Natural killer cell (primary cell): ENCODE data around the gene NOD1. TPM values are rescaled to one million over a fixed set of nuclear protein-coding genes. Genes with fewer than 3 reads are reported as not detected.

Source experiments
- ATAC-seq, 3 donors: fragments of 150-1000 bp in 2 of 3; fragments of 200-7000 bp in 1 of 3; cut with Tn5 transposase; 1 replicate in 1 of 3; 2 replicates in 2 of 3; pipeline ENCODE4 v1.10.0; 2021; ENCODE audit warnings: mild to moderate bottlenecking in 2 of 3, moderate library complexity in 2 of 3
- DNase-seq, 2 donors: peaks; one replicate each; pipeline versions ENCODE4 v3.0.0 to v3.0.0-alpha.2; 2013 to 2021; ENCODE audit warnings: mixed read lengths in 1 of 2
- H3K27ac ChIP-seq: one replicate; pipeline ENCODE4 v1.5.1; 2013; ENCODE audit warnings: mild to moderate bottlenecking, low read length
- H3K27me3 ChIP-seq: one replicate; pipeline ENCODE4 v1.6.1; 2013; ENCODE audit warnings: low read length; ENCODE audit not compliant: control insufficient read depth, insufficient read depth
- H3K36me3 ChIP-seq: one replicate; pipeline ENCODE4 v1.6.1; 2013; ENCODE audit warnings: low read length; ENCODE audit not compliant: control insufficient read depth, insufficient read depth
- H3K4me1 ChIP-seq: one replicate; pipeline ENCODE4 v1.6.1; 2013; ENCODE audit warnings: low read length; ENCODE audit not compliant: control insufficient read depth, insufficient read depth
- H3K4me3 ChIP-seq: one replicate; pipeline ENCODE4 v1.5.1; 2013; ENCODE audit warnings: low read length
- H3K9me3 ChIP-seq: one replicate; pipeline ENCODE4 v1.6.1; 2013; ENCODE audit warnings: low read length; ENCODE audit not compliant: control insufficient read depth, insufficient read depth
- H3K27ac Mint-ChIP-seq, 2 donors: one replicate each; pipeline ENCODE4 v1.8.0; 2022; ENCODE audit warnings: mild to moderate bottlenecking in 2 of 2, mixed read lengths in 2 of 2, moderate library complexity in 1 of 2
- H3K27me3 Mint-ChIP-seq, 2 donors: one replicate each; pipeline ENCODE4 v1.8.0; 2022; ENCODE audit warnings: low read depth in 2 of 2, mixed read lengths in 2 of 2
- H3K36me3 Mint-ChIP-seq: one replicate; pipeline ENCODE4 v1.8.0; 2022; ENCODE audit warnings: mixed read lengths
- H3K4me1 Mint-ChIP-seq, 2 donors: one replicate each; pipeline ENCODE4 v1.8.0; 2022; ENCODE audit warnings: mixed read lengths in 2 of 2
- H3K4me3 Mint-ChIP-seq: one replicate; pipeline ENCODE4 v1.8.0; 2022; ENCODE audit warnings: mild to moderate bottlenecking, moderate library complexity, mixed read lengths
- H3K9me3 Mint-ChIP-seq, 2 donors: one replicate each; pipeline ENCODE4 v1.8.0; 2022; ENCODE audit warnings: mixed read lengths in 2 of 2
- CTCF ChIP-seq: fragments of 200-600 bp; IDR thresholded peaks from one replicate; pipeline ENCODE4 v1.8.0; 2022; ENCODE audit warnings: antibody characterized with exemption
- WGBS: methylation state at CpG from one replicate; pipeline ENCODE4 v1.1.7; 2013; ENCODE audit warnings: missing lambda C conversion rate; ENCODE audit not compliant: insufficient coverage; 5-methylcytosine and 5-hydroxymethylcytosine counted together
- intact Hi-C: fragments of 100-400 bp; cut with micrococcal nuclease; formaldehyde crosslinking; loops from one replicate; pipeline ENCODE4 v1.14.2; 2022
- total RNA-seq, 4 donors: library from RNA; stranded (reverse); fragments of 120-200 nt in 1 of 4; gene quantifications; one replicate each; pipeline versions ENCODE4 v1.2.3 to v1.2.4, GENCODE V29; 2013 to 2022

NOD1 gene
- total RNA-seq, 3 donors from 2014 or later (not counting 1 experiment from before 2014, with no cell fraction given): 28.2 to 32.4 (median 31.2) TPM

- Mint-ChIP-seq H3K9me3 (no peaks in the 10 kb centered on the region), H3K27ac (peak overlapping the region; percentile 38 to 57), H3K4me1 (peaks cover 58 to 59% of the 10 kb centered on the region in 2 donors), H3K27me3 (no peaks in the 10 kb centered on the region), H3K4me3 (no peak overlapping the region), H3K36me3 (no peaks in the 10 kb centered on the region)
- Histone ChIP-seq H3K36me3 (no peaks in the 10 kb centered on the region), H3K27me3 (no peaks in the 10 kb centered on the region), H3K4me1 (peaks cover 20% of the 10 kb centered on the region), H3K27ac (no peak overlapping the region), H3K4me3 (no peak overlapping the region), H3K9me3 (no peaks in the 10 kb centered on the region)
- ATAC-seq (no peak), DNase-seq (no peak)
- intact Hi-C loops: no loop called here
- no peak for TF ChIP-seq CTCF
- 68% methylated on average over 2 of the region's 2 CpGs for WGBS
Observed at GRCh38 chr7:30465811-30466180, 12.8 kb downstream of the NOD1 start.

GRCh38 chr7:30465046-30465810 lies 13.4 kb downstream of the NOD1 start:
- 73% methylated on average over 5 of the region's 5 CpGs for WGBS
- Mint-ChIP-seq H3K4me3 (no peak overlapping the region), H3K4me1 (peaks cover 52 to 59% of the 10 kb centered on the region in 2 donors), H3K36me3 (no peaks in the 10 kb centered on the region), H3K27ac (peak overlapping the region; percentile 38 to 57), H3K9me3 (no peaks in the 10 kb centered on the region), H3K27me3 (no peaks in the 10 kb centered on the region)
- Histone ChIP-seq H3K4me1 (peaks cover 17% of the 10 kb centered on the region), H3K27me3 (no peaks in the 10 kb centered on the region), H3K4me3 (no peak overlapping the region), H3K9me3 (no peaks in the 10 kb centered on the region), H3K27ac (no peak overlapping the region), H3K36me3 (peaks cover 2% of the 10 kb centered on the region)
- no peak for TF ChIP-seq CTCF
- ATAC-seq (no peak), DNase-seq (no peak)
- intact Hi-C loops: no loop called here

- Histone ChIP-seq H3K36me3 (peaks cover 9% of the 10 kb centered on the region), H3K27me3 (no peaks in the 10 kb centered on the region), H3K4me1 (peaks cover 17% of the 10 kb centered on the region), H3K27ac (no peak overlapping the region), H3K4me3 (no peak overlapping the region), H3K9me3 (no peaks in the 10 kb centered on the region)
- peak overlapping the region in 1 of 2 donors; percentile 38 for H3K27ac Mint-ChIP-seq
- H3K36me3 Mint-ChIP-seq: no peaks in the 10 kb centered on the region
- H3K9me3 Mint-ChIP-seq: no peaks in the 10 kb centered on the region
- H3K4me3 Mint-ChIP-seq: no peak overlapping the region
- intact Hi-C loops: no loop called here
- no peak for TF ChIP-seq CTCF
- ATAC-seq: no peak
- peaks cover 42 to 50% of the 10 kb centered on the region in 2 donors for H3K4me1 Mint-ChIP-seq
- WGBS: 57% methylated on average over 5 of the region's 5 CpGs
- no peaks in the 10 kb centered on the region for H3K27me3 Mint-ChIP-seq
- no peak for DNase-seq
Observed at GRCh38 chr7:30464231-30464671, 14.3 kb downstream of the NOD1 start.
